Loucy (cell line): ENCODE results near the gene KREMEN1.

Experiments
- H2AFZ ChIP-seq: fragments of 200-600 bp; sonication (generic); 2 replicates; pipeline ENCODE4 v1.6.0; 2016; ENCODE audit warnings: antibody characterized with exemption, mild to moderate bottlenecking, low read length, moderate library complexity
- H3F3A ChIP-seq: fragments of 200-600 bp; 2 replicates; pipeline ENCODE4 v1.6.0; 2016; ENCODE audit warnings: antibody characterized with exemption, low read depth, mild to moderate bottlenecking
- H3K27me3 ChIP-seq: fragments of 200-600 bp; sonication (generic); 2 replicates; pipeline ENCODE4 v1.6.1; 2014; ENCODE audit warnings: low read length, mild to moderate bottlenecking; ENCODE audit not compliant: insufficient read depth, poor library complexity, severe bottlenecking
- H3K36me3 ChIP-seq: fragments of 200-600 bp; sonication (generic); 2 replicates; pipeline ENCODE4 v1.6.1; 2016; ENCODE audit warnings: low read length; ENCODE audit not compliant: insufficient read depth
- H3K4me1 ChIP-seq: fragments of 200-600 bp; sonication (generic); 2 replicates; pipeline ENCODE4 v1.5.1; 2014; ENCODE audit warnings: low read length, mild to moderate bottlenecking; ENCODE audit not compliant: insufficient read depth, poor library complexity, severe bottlenecking
- H3K4me2 ChIP-seq: fragments of 200-600 bp; sonication (generic); 2 replicates; pipeline ENCODE4 v1.6.0; 2014; ENCODE audit warnings: antibody characterized with exemption, low read length, low read depth, mild to moderate bottlenecking; ENCODE audit not compliant: poor library complexity, severe bottlenecking
- H3K4me3 ChIP-seq: fragments of 200-600 bp; sonication (generic); 2 replicates; pipeline ENCODE4 v1.5.1; 2014; ENCODE audit warnings: low read length, mild to moderate bottlenecking, mixed read lengths; ENCODE audit not compliant: poor library complexity, severe bottlenecking
- H3K79me2 ChIP-seq: fragments of 200-600 bp; sonication (generic); 2 replicates; pipeline ENCODE4 v1.6.1; 2014; ENCODE audit warnings: low read length; ENCODE audit not compliant: insufficient read depth
- H3K9ac ChIP-seq: fragments of 200-600 bp; sonication (generic); 2 replicates; pipeline ENCODE4 v1.6.0; 2014; ENCODE audit warnings: mild to moderate bottlenecking, low read depth, low read length, moderate library complexity; ENCODE audit not compliant: poor library complexity, severe bottlenecking
- H3K9me2 ChIP-seq: fragments of 200-600 bp; sonication (generic); replicated peaks from 2 replicates; pipeline ENCODE4 v1.6.1; 2016; ENCODE audit warnings: low read depth, low read length, mixed read lengths
- H3K9me3 ChIP-seq: fragments of 200-600 bp; sonication (generic); 2 replicates; pipeline ENCODE4 v1.6.1; 2014; ENCODE audit warnings: mild to moderate bottlenecking, antibody characterized with exemption, low read length, low read depth; ENCODE audit not compliant: insufficient read depth
- H4K20me1 ChIP-seq: fragments of 200-600 bp; sonication (generic); 2 replicates; pipeline ENCODE4 v1.6.0; 2014; ENCODE audit warnings: antibody characterized with exemption, low read length, mild to moderate bottlenecking; ENCODE audit not compliant: insufficient read depth, poor library complexity, severe bottlenecking
- CTCF ChIP-seq: fragments of 200-600 bp; sonication (generic); conservative IDR thresholded peaks from 2 replicates; pipeline ENCODE4 v1.5.1; 2014; ENCODE audit warnings: mild to moderate bottlenecking, antibody characterized with exemption, low read length
- EZH2phosphoT487 ChIP-seq: fragments of 200-600 bp; IDR thresholded peaks from 2 replicates; pipeline ENCODE4 v1.6.1; 2018; ENCODE audit warnings: antibody characterized with exemption, mild to moderate bottlenecking, moderate library complexity, borderline replicate concordance

The KREMEN1 gene

GRCh38 chr22:29186302-29186701 lies 113.5 kb downstream of the KREMEN1 start:
- Histone ChIP-seq H3K79me2 (no peaks in the 10 kb centered on the region), H3K9ac (no peak overlapping the region), H3K36me3 (no peaks in the 10 kb centered on the region), H3K4me1 (no peaks in the 10 kb centered on the region), H3K9me3 (no peaks in the 10 kb centered on the region), H3F3A (no peaks in the 10 kb centered on the region; the same call in 1 of the 2 replicates), H3K4me2 (no peak overlapping the region), H4K20me1 (no peaks in the 10 kb centered on the region), H3K4me3 (no peak overlapping the region), H3K9me2 (no peaks in the 10 kb centered on the region), H2AFZ (no peak overlapping the region), H3K27me3 (no peaks in the 10 kb centered on the region)
- TF ChIP-seq EZH2phosphoT487: no peak
- no peak for TF ChIP-seq CTCF

GRCh38 chr22:29187831-29188230 lies 115.0 kb downstream of the KREMEN1 start:
- H3K9me3 ChIP-seq: no peaks in the 10 kb centered on the region
- H3K4me3 ChIP-seq: no peak overlapping the region
- H3K36me3 ChIP-seq: no peaks in the 10 kb centered on the region
- peaks cover 3% of the 10 kb centered on the region for H3K4me1 ChIP-seq
- H3K9ac ChIP-seq: no peak overlapping the region
- H3K9me2 ChIP-seq: no peaks in the 10 kb centered on the region
- no peak overlapping the region for H3K4me2 ChIP-seq
- no peaks in the 10 kb centered on the region for H4K20me1 ChIP-seq
- no peaks in the 10 kb centered on the region for H3K79me2 ChIP-seq
- TF ChIP-seq CTCF (no peak), EZH2phosphoT487 (no peak)
- no peak overlapping the region for H2AFZ ChIP-seq
- H3K27me3 ChIP-seq: no peaks in the 10 kb centered on the region
- no peaks in the 10 kb centered on the region; the same call in 1 of the 2 replicates for H3F3A ChIP-seq

GRCh38 chr22:29190051-29190450 lies 117.2 kb downstream of the KREMEN1 start:
- no peak for TF ChIP-seq CTCF
- no peak for TF ChIP-seq EZH2phosphoT487
- Histone ChIP-seq H3K4me3 (no peak overlapping the region), H3K9ac (peak overlapping the region; percentile 15), H3K9me3 (0 out of 2 replicates have a peak, but pooled peaks cover 3% of the 10 kb centered on the region), H3K27me3 (no peaks in the 10 kb centered on the region), H3K4me1 (peaks cover 11% of the 10 kb centered on the region), H3K79me2 (no peaks in the 10 kb centered on the region), H3K36me3 (no peaks in the 10 kb centered on the region), H3F3A (no peaks in the 10 kb centered on the region; the same call in 1 of the 2 replicates), H2AFZ (no peak overlapping the region), H3K4me2 (no peak overlapping the region), H3K9me2 (no peaks in the 10 kb centered on the region), H4K20me1 (no peaks in the 10 kb centered on the region)
